GM23248 (cell line): ENCODE results near the gene POLR2I. TPM values are rescaled to one million over a fixed set of nuclear protein-coding genes. Genes with fewer than 3 reads are reported as not detected.
A peak's percentile ranks its signal among the peaks of the same experiment; 100 is the strongest.
"Not testable (repeated sequence)": the region's sequence is repeated elsewhere in the genome, so short reads cannot be mapped to it uniquely, and the experiment has no call there.

Experiments
- DNase-seq: peaks from one replicate; pipeline ENCODE4 v3.0.0-alpha.2; 2015
- H2AFZ ChIP-seq: fragments of 200-600 bp; sonication (generic); 2 replicates; pipeline ENCODE4 v1.6.1; 2016; ENCODE audit warnings: antibody characterized with exemption
- H3F3A ChIP-seq: fragments of 200-600 bp; sonication (generic); 2 replicates; pipeline ENCODE4 v1.6.1; 2016; ENCODE audit warnings: mild to moderate bottlenecking, antibody characterized with exemption, mixed run types; ENCODE audit not compliant: insufficient read depth
- H3K27ac ChIP-seq: fragments of 200-600 bp; sonication (generic); 2 replicates; pipeline ENCODE4 v1.5.1; 2016; ENCODE audit warnings: mild to moderate bottlenecking
- H3K27me3 ChIP-seq: fragments of 200-600 bp; sonication (generic); replicated peaks from 2 replicates; pipeline ENCODE4 v1.6.1; 2016; ENCODE audit warnings: mild to moderate bottlenecking; ENCODE audit not compliant: insufficient read depth
- H3K36me3 ChIP-seq: fragments of 200-600 bp; sonication (generic); 2 replicates; pipeline ENCODE4 v1.6.1; 2016; ENCODE audit warnings: low read depth, mild to moderate bottlenecking
- H3K4me1 ChIP-seq: fragments of 200-600 bp; sonication (generic); 2 replicates; pipeline ENCODE4 v1.6.1; 2016; ENCODE audit warnings: mild to moderate bottlenecking; ENCODE audit not compliant: insufficient read depth
- H3K4me2 ChIP-seq: fragments of 200-600 bp; sonication (generic); one replicate; pipeline ENCODE4 v1.6.1; 2016; ENCODE audit warnings: mild to moderate bottlenecking; ENCODE audit not compliant: unreplicated experiment
- H3K4me3 ChIP-seq: fragments of 200-600 bp; sonication (generic); 2 replicates; pipeline ENCODE4 v1.5.1; 2016; ENCODE audit warnings: mild to moderate bottlenecking
- H3K79me2 ChIP-seq: fragments of 200-600 bp; sonication (generic); 2 replicates; pipeline ENCODE4 v1.6.1; 2016; ENCODE audit warnings: mild to moderate bottlenecking; ENCODE audit not compliant: insufficient read depth
- H3K9ac ChIP-seq: fragments of 200-600 bp; sonication (generic); 2 replicates; pipeline ENCODE4 v1.6.1; 2016; ENCODE audit warnings: mild to moderate bottlenecking
- H3K9me2 ChIP-seq: fragments of 200-600 bp; sonication (generic); 2 replicates; pipeline ENCODE4 v1.6.1; 2016; ENCODE audit warnings: mixed run types, mild to moderate bottlenecking, moderate library complexity; ENCODE audit not compliant: insufficient read depth
- H3K9me3 ChIP-seq: fragments of 200-600 bp; sonication (generic); one replicate; pipeline ENCODE4 v1.6.1; 2017; ENCODE audit warnings: low read depth
- H4K20me1 ChIP-seq: fragments of 200-600 bp; sonication (generic); 2 replicates; pipeline ENCODE4 v1.6.0; 2016; ENCODE audit not compliant: insufficient read depth
- EZH2 ChIP-seq: fragments of 200-600 bp; sonication (generic); IDR thresholded peaks from 2 replicates; pipeline ENCODE4 v1.6.1; 2018; ENCODE audit warnings: antibody characterized with exemption, mild to moderate bottlenecking; ENCODE audit not compliant: insufficient read depth, poor library complexity, severe bottlenecking
- EZH2phosphoT487 ChIP-seq: fragments of 200-600 bp; sonication (generic); IDR thresholded peaks from 2 replicates; pipeline ENCODE4 v1.6.1; 2018; ENCODE audit warnings: antibody characterized with exemption, moderate library complexity, mild to moderate bottlenecking, low read depth; ENCODE audit not compliant: insufficient read depth
- WGBS, 2 experiments: methylation state at CpG; one replicate each; pipeline ENCODE4 v1.1.6; 2015 to 2017; ENCODE audit warnings: low lambda C conversion rate in 2 of 2, low coverage in 1 of 2; ENCODE audit errors: missing lambda C conversion rate in 2 of 2; 5-methylcytosine and 5-hydroxymethylcytosine counted together
- in situ Hi-C: fragments of 300-500 bp; cut with MboI; formaldehyde crosslinking; loops from 2 replicates; pipeline ENCODE4 v1.15.0; 2020
- polyA plus RNA-seq: library from polyadenylated mRNA; unstranded; fragments of >200 nt; fragmentation: Nextera tagmentation; extraction: Ambion mirVana; gene quantifications from 2 replicates; pipeline ENCODE4 v1.2.1, GENCODE V29; 2016
- total RNA-seq: library from RNA; depleted of rRNA; stranded (reverse); fragments of >200 nt; shearing (Covaris generic); gene quantifications from 2 replicates; pipeline ENCODE4 v1.2.3, GENCODE V29; 2014

POLR2I gene
- total and polyA plus RNA-seq, 2 experiments from 2014 or later, result 44.1 to 130 TPM

DNA sequence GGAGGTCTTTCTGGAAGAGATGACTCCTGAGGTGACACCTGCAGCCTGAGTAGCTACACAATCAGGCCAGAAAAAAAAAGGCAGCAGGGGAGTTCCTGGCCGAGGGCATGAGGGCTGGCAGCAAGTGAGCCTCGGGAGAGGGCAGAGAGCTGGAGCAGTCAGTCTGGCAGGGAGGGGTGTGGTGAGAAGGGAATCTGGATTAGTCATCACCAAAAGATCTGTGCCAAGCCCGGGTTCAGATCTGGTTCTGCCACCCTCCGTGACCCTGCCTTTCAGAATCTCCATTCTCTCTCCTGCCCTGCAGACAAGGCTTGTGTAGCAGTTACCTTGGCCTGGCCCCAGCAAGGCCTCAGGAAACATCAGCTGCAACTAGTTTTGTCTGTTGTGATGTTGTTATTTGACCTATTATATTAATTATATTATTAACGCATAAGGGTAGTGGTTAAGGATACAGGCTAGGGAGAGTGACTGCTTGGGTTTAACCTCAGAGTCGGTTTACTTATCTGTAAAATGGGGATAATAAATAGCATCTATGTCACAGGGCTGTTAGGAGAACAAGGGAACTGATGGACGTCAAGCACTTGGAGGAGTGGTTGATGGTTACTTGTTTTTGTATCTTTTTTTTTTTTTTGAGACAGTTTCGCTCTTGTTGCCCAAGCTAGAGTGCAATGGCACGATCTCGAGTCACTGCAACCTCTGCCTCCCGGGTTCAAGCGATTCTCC is 22.4 kb upstream of the POLR2I start:
- Histone ChIP-seq H3K27me3 (no peaks in the 10 kb centered on the region), H3K9ac (peak overlapping the region; percentile 66), H3K79me2 (peaks cover 20% of the 10 kb centered on the region), H3K27ac (peak overlapping the region; percentile 66), H3K36me3 (no peaks in the 10 kb centered on the region), H4K20me1 (peaks cover 7% of the 10 kb centered on the region; the same call in 1 of the 2 replicates), H3K4me2 (peak overlapping the region; percentile 47), H2AFZ (peak overlapping the region; percentile 66), H3K9me3 (no peaks in the 10 kb centered on the region), H3F3A (no peaks in the 10 kb centered on the region), H3K4me3 (0 out of 2 replicates have a peak overlapping the region, but pooled peaks have one; percentile 9), H3K4me1 (peaks cover 25% of the 10 kb centered on the region), H3K9me2 (no peaks in the 10 kb centered on the region)
- in situ Hi-C loops, result no loop called here
- peak; percentile 89 for DNase-seq
- no peak for TF ChIP-seq EZH2phosphoT487
- TF ChIP-seq EZH2, result no peak
- WGBS, 2 experiments, result 53 to 55% methylated on average over 11 to 12 of the region's 12 CpGs

DNA sequence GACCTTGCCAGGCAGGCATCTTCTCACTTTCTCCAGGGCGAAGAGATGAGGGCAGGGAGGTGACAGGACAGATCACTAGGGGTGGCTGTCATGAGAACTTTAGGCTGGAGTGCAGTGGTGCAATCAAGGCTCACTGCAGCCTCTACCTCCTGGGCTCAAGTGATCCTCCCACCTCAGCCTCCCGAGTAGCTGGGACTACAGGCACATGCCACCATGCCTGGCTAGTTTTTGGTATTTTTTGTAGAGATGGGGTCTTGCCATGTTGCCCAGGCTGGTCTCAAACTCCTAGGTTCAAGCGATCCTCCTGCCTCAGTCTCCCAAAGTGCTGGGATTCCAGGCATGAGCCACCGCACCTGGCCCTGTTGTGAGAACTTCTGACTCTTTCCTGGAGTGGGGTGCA is 20.2 kb upstream of the POLR2I start:
- H3K9ac ChIP-seq, H3K27ac ChIP-seq, H3K4me2 ChIP-seq, H3K9me3 ChIP-seq, H3K4me3 ChIP-seq, H2AFZ ChIP-seq, H3F3A ChIP-seq, DNase-seq, H3K27me3 ChIP-seq, H4K20me1 ChIP-seq, H3K79me2 ChIP-seq, H3K9me2 ChIP-seq, in situ Hi-C loops, H3K36me3 ChIP-seq: not testable (repeated sequence)
- H3K4me1 ChIP-seq, result peaks cover 17% of the 10 kb centered on the region
- 80 to 82% methylated on average over 4 of the region's 4 CpGs for WGBS, 2 experiments

- in situ Hi-C loops, H3K4me3 ChIP-seq, H2AFZ ChIP-seq, H3K9me3 ChIP-seq, H3K27me3 ChIP-seq, H4K20me1 ChIP-seq, H3K9ac ChIP-seq, H3K9me2 ChIP-seq, H3K27ac ChIP-seq, DNase-seq, H3K79me2 ChIP-seq, H3K4me2 ChIP-seq, H3K36me3 ChIP-seq: not testable (repeated sequence)
- Histone ChIP-seq H3F3A (peaks cover 32% of the 10 kb centered on the region), H3K4me1 (peaks cover 16% of the 10 kb centered on the region)
- WGBS, 2 experiments, result 86 to 89% methylated on average over 6 of the region's 6 CpGs
Measured at GRCh38 chr19:36131221-36131620, 16.5 kb upstream of the POLR2I start.

GRCh38 chr19:36128392-36128736 is 13.7 kb upstream of the POLR2I start:
- H4K20me1 ChIP-seq, result no peaks in the 10 kb centered on the region
- H3K9me2 ChIP-seq, result no peaks in the 10 kb centered on the region
- peak overlapping the region; percentile 88 for H2AFZ ChIP-seq
- H3K9ac ChIP-seq, result peak overlapping the region; percentile 79
- H3K4me1 ChIP-seq, result peaks cover 12% of the 10 kb centered on the region; the same call in 1 of the 2 replicates
- no peaks in the 10 kb centered on the region for H3K27me3 ChIP-seq
- 17% methylated on average over 10 of the region's 10 CpGs for WGBS, 2 experiments
- peak overlapping the region; percentile 71 for H3K27ac ChIP-seq
- DNase-seq, result no peak
- no peaks in the 10 kb centered on the region for H3K9me3 ChIP-seq
- peak overlapping the region; percentile 76 for H3K4me3 ChIP-seq
- no peaks in the 10 kb centered on the region for H3K79me2 ChIP-seq
- no peak for TF ChIP-seq EZH2phosphoT487
- no peak for TF ChIP-seq EZH2
- in situ Hi-C loops, result no loop called here
- peak overlapping the region; percentile 90 for H3K4me2 ChIP-seq
- H3K36me3 ChIP-seq, result peaks cover 10% of the 10 kb centered on the region; the same call in 1 of the 2 replicates
- peaks cover 37% of the 10 kb centered on the region for H3F3A ChIP-seq

GRCh38 chr19:36125557-36125956 is 10.9 kb upstream of the POLR2I start:
- H3K4me2 ChIP-seq, result no peak overlapping the region
- 76 to 80% methylated on average over 9 of the region's 9 CpGs for WGBS, 2 experiments
- H3K9me3 ChIP-seq, result no peaks in the 10 kb centered on the region
- peaks cover 37% of the 10 kb centered on the region for H3F3A ChIP-seq
- peaks cover 10% of the 10 kb centered on the region; the same call in 1 of the 2 replicates for H3K36me3 ChIP-seq
- no peaks in the 10 kb centered on the region for H4K20me1 ChIP-seq
- H3K27me3 ChIP-seq, result no peaks in the 10 kb centered on the region
- H3K27ac ChIP-seq, result no peak overlapping the region
- DNase-seq, result no peak
- H3K79me2 ChIP-seq, result no peaks in the 10 kb centered on the region
- H3K9me2 ChIP-seq, result no peaks in the 10 kb centered on the region
- H3K4me3 ChIP-seq, result no peak overlapping the region
- in situ Hi-C loops, result no loop called here
- peaks cover 9% of the 10 kb centered on the region; the same call in 1 of the 2 replicates for H3K4me1 ChIP-seq
- no peak overlapping the region for H2AFZ ChIP-seq
- no peak for TF ChIP-seq EZH2
- H3K9ac ChIP-seq, result no peak overlapping the region
